ENCODE results near the gene MEG3.

- TF ChIP-seq CTCF (IDR thresholded peaks at IDR 0.05; ENCODE audit: poor library complexity, severe bottlenecking), result no peak
- no peak for TF ChIP-seq RAD21 (conservative IDR thresholded peaks at IDR 0.05)
These were observed 38.3 kb upstream of the MEG3 start for GRCh38 chr14:100787659-100788058.

Measured in neural cell (in vitro differentiated cells).